ENCODE data around the gene SYNPO2.

- TF ChIP-seq, protein P1, sequence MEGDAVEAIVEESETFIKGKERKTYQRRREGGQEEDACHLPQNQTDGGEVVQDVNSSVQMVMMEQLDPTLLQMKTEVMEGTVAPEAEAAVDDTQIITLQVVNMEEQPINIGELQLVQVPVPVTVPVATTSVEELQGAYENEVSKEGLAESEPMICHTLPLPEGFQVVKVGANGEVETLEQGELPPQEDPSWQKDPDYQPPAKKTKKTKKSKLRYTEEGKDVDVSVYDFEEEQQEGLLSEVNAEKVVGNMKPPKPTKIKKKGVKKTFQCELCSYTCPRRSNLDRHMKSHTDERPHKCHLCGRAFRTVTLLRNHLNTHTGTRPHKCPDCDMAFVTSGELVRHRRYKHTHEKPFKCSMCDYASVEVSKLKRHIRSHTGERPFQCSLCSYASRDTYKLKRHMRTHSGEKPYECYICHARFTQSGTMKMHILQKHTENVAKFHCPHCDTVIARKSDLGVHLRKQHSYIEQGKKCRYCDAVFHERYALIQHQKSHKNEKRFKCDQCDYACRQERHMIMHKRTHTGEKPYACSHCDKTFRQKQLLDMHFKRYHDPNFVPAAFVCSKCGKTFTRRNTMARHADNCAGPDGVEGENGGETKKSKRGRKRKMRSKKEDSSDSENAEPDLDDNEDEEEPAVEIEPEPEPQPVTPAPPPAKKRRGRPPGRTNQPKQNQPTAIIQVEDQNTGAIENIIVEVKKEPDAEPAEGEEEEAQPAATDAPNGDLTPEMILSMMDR (conservative IDR thresholded peaks at IDR 0.05), result no peak
- no peak for TF ChIP-seq EZH2 (IDR thresholded peaks at IDR 0.05; ENCODE audit: low read depth)
These were observed 43.1 kb downstream of the SYNPO2 start for GRCh38 chr4:118931786-118932185.

All from PC-9 (cell line).